H9 (cell line): ENCODE results near the gene TMEM135. TPM values are rescaled to one million over a fixed set of nuclear protein-coding genes. Genes with fewer than 3 reads are reported as not detected.

Experiments
- DNase-seq: peaks from one replicate; pipeline ENCODE4 v3.0.0-alpha.2; 2017
- H2AFZ ChIP-seq: one replicate; pipeline ENCODE4 v1.6.1; 2013; ENCODE audit warnings: mild to moderate bottlenecking, low read length, control low read depth, moderate library complexity
- H2AK5ac ChIP-seq: 2 replicates; pipeline ENCODE4 v1.6.1; 2013; ENCODE audit warnings: low read length, control low read depth, mixed read lengths; ENCODE audit not compliant: insufficient read length
- H2BK120ac ChIP-seq: one replicate; pipeline ENCODE4 v1.6.1; 2013; ENCODE audit warnings: low read depth, mild to moderate bottlenecking, low read length, control low read depth, inconsistent platforms; ENCODE audit not compliant: poor library complexity, severe bottlenecking
- H2BK12ac ChIP-seq: 2 replicates; pipeline ENCODE4 v1.6.1; 2013; ENCODE audit warnings: low read length, control low read depth, mixed read lengths, low read depth; ENCODE audit not compliant: insufficient read length
- H2BK15ac ChIP-seq: 2 replicates; pipeline ENCODE4 v1.6.1; 2013; ENCODE audit warnings: low read depth, low read length, control low read depth
- H2BK20ac ChIP-seq: one replicate; pipeline ENCODE4 v1.6.1; 2013; ENCODE audit warnings: low read depth, mild to moderate bottlenecking, low read length, control low read depth, inconsistent platforms; ENCODE audit not compliant: poor library complexity, severe bottlenecking
- H2BK5ac ChIP-seq: 2 replicates; pipeline ENCODE4 v1.6.1; 2013; ENCODE audit warnings: low read length, control low read depth, mixed read lengths; ENCODE audit not compliant: insufficient read length
- H3K14ac ChIP-seq: 2 replicates; pipeline ENCODE4 v1.6.1; 2013; ENCODE audit warnings: low read length, control low read depth; ENCODE audit not compliant: insufficient read depth
- H3K18ac ChIP-seq: 2 replicates; pipeline ENCODE4 v1.6.1; 2013; ENCODE audit warnings: low read depth, mild to moderate bottlenecking, mixed read lengths, low read length, control low read depth; ENCODE audit not compliant: insufficient read length
- H3K23ac ChIP-seq: 2 replicates; pipeline ENCODE4 v1.6.1; 2013; ENCODE audit warnings: low read length, control low read depth, mixed read lengths, low read depth; ENCODE audit not compliant: insufficient read length
- H3K23me2 ChIP-seq: 2 replicates; pipeline ENCODE4 v1.6.1; 2013; ENCODE audit warnings: low read depth, mild to moderate bottlenecking, mixed read lengths, low read length, control low read depth; ENCODE audit not compliant: insufficient read length, poor library complexity, severe bottlenecking
- H3K27ac ChIP-seq: 2 replicates; pipeline ENCODE4 v1.5.1; 2013; ENCODE audit warnings: low read length, control low read depth, mixed read lengths, low read depth; ENCODE audit not compliant: insufficient read length
- H3K27me3 ChIP-seq: 2 replicates; pipeline ENCODE4 v1.6.1; 2013; ENCODE audit warnings: low read length, control low read depth, inconsistent platforms; ENCODE audit not compliant: insufficient read depth
- H3K4ac ChIP-seq: 2 replicates; pipeline ENCODE4 v1.6.1; 2013; ENCODE audit warnings: low read depth, mild to moderate bottlenecking, control low read depth, inconsistent platforms, low read length, moderate library complexity
- H3K4me1 ChIP-seq: 2 replicates; pipeline ENCODE4 v1.6.1; 2013; ENCODE audit warnings: low read length, control low read depth, inconsistent platforms; ENCODE audit not compliant: insufficient read depth
- H3K4me2 ChIP-seq: 2 replicates; pipeline ENCODE4 v1.6.1; 2013; ENCODE audit warnings: low read length, control low read depth, mixed read lengths; ENCODE audit not compliant: insufficient read length, insufficient read depth
- H3K56ac ChIP-seq: 2 replicates; pipeline ENCODE4 v1.6.1; 2013; ENCODE audit warnings: low read depth, mild to moderate bottlenecking, mixed read lengths, low read length, control low read depth; ENCODE audit not compliant: insufficient read length
- H3K79me1 ChIP-seq: 2 replicates; pipeline ENCODE4 v1.6.1; 2013; ENCODE audit warnings: low read depth, mild to moderate bottlenecking, moderate library complexity, low read length, control low read depth, inconsistent platforms; ENCODE audit not compliant: insufficient read depth, poor library complexity, severe bottlenecking
- H3K79me2 ChIP-seq: 2 replicates; pipeline ENCODE4 v1.6.1; 2013; ENCODE audit warnings: low read length, control low read depth, inconsistent platforms; ENCODE audit not compliant: insufficient read depth
- H3K9ac ChIP-seq: 2 replicates; pipeline ENCODE4 v1.6.1; 2013; ENCODE audit warnings: low read length, control low read depth, mixed read lengths; ENCODE audit not compliant: insufficient read length; ENCODE audit errors: extremely low read depth
- H3K9me3 ChIP-seq: one replicate; pipeline ENCODE4 v1.6.1; 2013; ENCODE audit warnings: low read depth, low read length, inconsistent platforms; ENCODE audit not compliant: control insufficient read depth
- H3T11ph ChIP-seq: one replicate; pipeline ENCODE4 v1.6.1; 2013; ENCODE audit warnings: mild to moderate bottlenecking, low read length, control low read depth, inconsistent platforms
- H4K20me1 ChIP-seq: one replicate; pipeline ENCODE4 v1.6.1; 2013; ENCODE audit not compliant: control insufficient read depth, insufficient read length, insufficient read depth
- H4K5ac ChIP-seq: 2 replicates; pipeline ENCODE4 v1.6.1; 2013; ENCODE audit warnings: low read depth, mild to moderate bottlenecking, mixed read lengths, low read length, control low read depth; ENCODE audit not compliant: insufficient read length
- H4K8ac ChIP-seq: replicated peaks from 2 replicates; pipeline ENCODE4 v1.6.1; 2013; ENCODE audit warnings: low read length, control low read depth, mixed read lengths, low read depth; ENCODE audit not compliant: insufficient read length
- H4K91ac ChIP-seq: 2 replicates; pipeline ENCODE4 v1.6.1; 2013; ENCODE audit warnings: low read depth, mild to moderate bottlenecking, moderate library complexity, mixed read lengths, low read length, control low read depth; ENCODE audit not compliant: insufficient read length
- H3K27ac Mint-ChIP-seq, 3 experiments: 2 replicates in 2 of 3; 3 replicates in 1 of 3; pipeline ENCODE4 v1.8.0; 2020 to 2021; ENCODE audit warnings: mixed read lengths in 3 of 3, mild to moderate bottlenecking in 1 of 3, moderate library complexity in 1 of 3
- H3K27me3 Mint-ChIP-seq: 2 replicates; pipeline ENCODE4 v1.8.0; 2021; ENCODE audit warnings: low read depth, mild to moderate bottlenecking, moderate library complexity, mixed read lengths
- H3K36me3 Mint-ChIP-seq, 3 experiments: 2 replicates in 2 of 3; 3 replicates in 1 of 3; pipeline ENCODE4 v1.8.0; 2020 to 2021; ENCODE audit warnings: low read depth in 3 of 3, mixed read lengths in 3 of 3; ENCODE audit not compliant: insufficient read depth in 1 of 3
- H3K4me1 Mint-ChIP-seq, 2 experiments: 2 replicates each; pipeline ENCODE4 v1.8.0; 2020; ENCODE audit warnings: mixed read lengths in 2 of 2
- H3K4me3 Mint-ChIP-seq, 2 experiments: 2 replicates in 1 of 2; 3 replicates in 1 of 2; pipeline ENCODE4 v1.8.0; 2020 to 2021; ENCODE audit warnings: mild to moderate bottlenecking in 2 of 2, mixed read lengths in 2 of 2, moderate library complexity in 1 of 2
- H3K9me3 Mint-ChIP-seq, 2 experiments: 2 replicates in 1 of 2; 3 replicates in 1 of 2; pipeline ENCODE4 v1.8.0; 2020; ENCODE audit warnings: mild to moderate bottlenecking in 2 of 2, mixed read lengths in 2 of 2, moderate library complexity in 1 of 2
- CTCF ChIP-seq: fragments of 200-600 bp; sonication (generic); conservative IDR thresholded peaks from 3 replicates; pipeline ENCODE4 v1.8.0; 2021; ENCODE audit warnings: antibody characterized with exemption, mild to moderate bottlenecking
- WGBS: extraction: QIAGEN DNeasy Blood & Tissue Kit; methylation state at CpG from one replicate; pipeline ENCODE4 v1.1.7; 2013; ENCODE audit warnings: missing lambda C conversion rate, low lambda C conversion rate, mixed read lengths; ENCODE audit not compliant: insufficient read length; ENCODE audit errors: extremely low coverage; 5-methylcytosine and 5-hydroxymethylcytosine counted together
- total RNA-seq: library from RNA; stranded (reverse); gene quantifications from 2 replicates; pipeline ENCODE4 v1.2.1, GENCODE V29; 2021

TMEM135 gene
- total RNA-seq, 1 experiment from 2014 or later: 25.2 TPM

- Histone ChIP-seq H3K9ac (no peak overlapping the region), H4K5ac (no peak overlapping the region)
- H3K4me3 Mint-ChIP-seq: peak overlapping the region in 1 of 2 experiments; percentile 95; a peak in 1 of 5 replicates
Measured at GRCh38 chr11:87035976-87036583, 1.7 kb upstream of the TMEM135 start.

More at GRCh38 chr11:87035976-87036583, 1.7 kb upstream of the TMEM135 start:
- H3K9me3 Mint-ChIP-seq: no peaks in the 10 kb centered on the region
- no CpG with 5 or more reads among the region's 12 CpGs for WGBS
- Histone ChIP-seq H3K23ac (no peak overlapping the region), H2BK12ac (no peak overlapping the region), H3K27me3 (no peaks in the 10 kb centered on the region), H3K18ac (no peak overlapping the region), H2AK5ac (no peak overlapping the region), H2BK120ac (peak overlapping the region; percentile 24), H3K4me1 (peaks cover 3% of the 10 kb centered on the region), H3K23me2 (peaks cover 8% of the 10 kb centered on the region), H2BK5ac (no peak overlapping the region), H2AFZ (no peak overlapping the region), H2BK20ac (no peak overlapping the region), H3K4me2 (no peak overlapping the region), H3K79me1 (peaks cover 3% of the 10 kb centered on the region), H3K27ac (no peak overlapping the region), H3K79me2 (peaks cover 7% of the 10 kb centered on the region; the same call in 1 of the 2 replicates), H3K9me3 (no peaks in the 10 kb centered on the region), H2BK15ac (no peak overlapping the region), H4K91ac (no peak overlapping the region), H3K14ac (no peak overlapping the region; the same call in 1 of the 2 replicates), H3K56ac (no peak overlapping the region), H4K20me1 (no peaks in the 10 kb centered on the region), H3K4ac (no peak overlapping the region), H3T11ph (no peak overlapping the region), H4K8ac (no peak overlapping the region)
- H3K27ac Mint-ChIP-seq: peak overlapping the region in 1 of 3 experiments; percentile 63; a peak in 2 of 7 replicates
- peaks cover 49 to 54% of the 10 kb centered on the region in 2 experiments for H3K4me1 Mint-ChIP-seq
- no peaks in the 10 kb centered on the region for H3K36me3 Mint-ChIP-seq
- H3K27me3 Mint-ChIP-seq: no peaks in the 10 kb centered on the region
- no peak for TF ChIP-seq CTCF
- no peak for DNase-seq
